B cell (primary cell): ENCODE measurements around the gene STK16.

ENCODE experiments used
- CTCF ChIP-seq: fragments of 200-600 bp; IDR thresholded peaks from one replicate; pipeline ENCODE4 v1.8.0; 2022; ENCODE audit warnings: antibody characterized with exemption, mild to moderate bottlenecking
- EZH2 ChIP-seq: IDR thresholded peaks from 2 replicates; pipeline ENCODE4 v1.6.1; 2012; ENCODE audit warnings: borderline replicate concordance, low read depth, mild to moderate bottlenecking, moderate library complexity, low read length; ENCODE audit not compliant: insufficient read depth, poor library complexity, severe bottlenecking

DNA sequence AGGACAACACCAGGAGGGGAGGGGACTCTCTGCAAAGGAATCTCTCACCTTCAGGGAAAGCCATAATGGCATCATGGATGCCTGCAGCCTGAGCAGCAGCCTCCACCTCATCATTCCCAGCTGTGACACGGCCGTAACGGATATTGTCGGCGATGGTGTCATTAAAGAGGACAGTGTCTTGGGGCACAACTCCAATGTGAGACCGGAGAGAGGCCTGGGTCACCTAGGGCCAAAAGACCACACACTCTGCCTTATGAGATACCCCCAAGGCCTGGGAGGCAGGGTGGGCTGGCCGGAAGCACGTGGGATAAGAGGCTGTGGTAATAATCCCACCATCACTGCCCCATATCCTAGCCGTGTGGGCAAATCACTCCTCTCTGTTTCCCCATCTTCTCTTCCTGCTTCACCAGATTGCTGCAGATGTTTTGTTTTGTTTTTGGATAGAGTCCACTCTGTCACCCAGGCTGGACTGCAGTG lies 34.4 kb upstream of the STK16 start:
- no peak for TF ChIP-seq CTCF
- no peak for TF ChIP-seq EZH2
